ENCODE data around the gene SAT2.
A peak's percentile ranks its signal among the peaks of the same experiment; 100 is the strongest.

SAT2 gene

DNA sequence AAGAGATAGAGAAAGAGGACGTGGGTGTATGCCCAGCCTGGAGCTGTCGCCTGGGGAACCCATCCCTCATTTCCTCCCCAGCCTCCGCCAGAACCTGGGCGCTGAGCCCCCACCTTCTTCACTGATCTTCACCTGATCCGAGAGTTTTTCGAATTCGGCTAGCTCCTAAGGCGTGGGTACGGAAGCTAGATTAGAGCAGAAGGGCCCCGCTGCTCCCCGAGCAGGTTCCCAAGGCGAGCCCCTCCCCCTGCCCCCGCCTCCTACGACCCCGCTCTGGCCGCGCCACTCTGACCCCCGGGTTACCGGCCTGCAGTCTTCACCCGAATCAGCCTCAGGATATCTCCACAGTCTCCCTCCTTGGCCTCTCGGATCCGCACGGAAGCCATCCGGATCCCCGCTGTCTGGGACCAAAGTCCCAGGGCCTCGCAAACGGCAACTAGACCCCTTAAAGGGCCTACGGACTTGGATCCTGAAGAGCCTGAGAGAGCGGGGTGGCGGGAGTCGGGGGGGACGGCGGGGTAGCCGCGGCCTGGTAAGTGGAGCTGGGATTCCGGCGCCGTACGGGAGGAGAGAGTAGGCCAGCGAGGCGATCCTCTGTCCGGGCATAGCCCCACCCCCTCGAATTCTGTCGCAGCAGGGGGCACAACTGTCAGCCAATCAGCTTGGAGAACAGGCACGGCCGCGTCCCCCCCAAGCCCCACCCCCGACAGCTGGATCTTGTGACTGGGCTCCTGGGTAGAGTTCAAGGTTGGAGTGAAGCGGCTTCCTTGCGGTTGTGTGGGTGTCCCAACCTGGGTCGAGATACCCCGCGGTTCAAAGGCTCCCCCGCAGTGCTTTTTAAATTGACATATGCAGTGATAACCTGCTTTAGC is at the start of gene SAT2:
SAT2 (minus strand) TSS at position 572 of the 872 bp plus-strand sequence; CDS start at position 386, 186 bp downstream.
- H3K27ac ChIP-seq (ENCODE audit: low read length), result peak within 1 kb of the TSS; percentile 87
- peak within 1 kb of the TSS; percentile 89 for H3K9ac ChIP-seq (ENCODE audit: low read length)
- no peaks in the 10 kb centered on the region for H3K36me3 ChIP-seq (ENCODE audit: control insufficient read depth, low read depth, low read length)
- H3K4me3 ChIP-seq (ENCODE audit: low read length), result peak within 1 kb of the TSS; percentile 89
- H3K9me3 ChIP-seq (ENCODE audit: control insufficient read depth, low read depth, low read length), result no peaks in the 10 kb centered on the region
- peaks cover 8% of the 10 kb centered on the region for H3K4me1 ChIP-seq (ENCODE audit: control insufficient read depth, low read depth, low read length)
- no peaks in the 10 kb centered on the region for H3K27me3 ChIP-seq (ENCODE audit: control insufficient read depth, insufficient read depth, low read length)

GRCh38 chr17:7676533-7676932 is 48.9 kb upstream of the SAT2 start:
- no peak overlapping the region for H3K9ac ChIP-seq (ENCODE audit: low read length)
- H3K27me3 ChIP-seq (ENCODE audit: control insufficient read depth, insufficient read depth, low read length), result no peaks in the 10 kb centered on the region
- no peak overlapping the region for H3K27ac ChIP-seq (ENCODE audit: low read length)
- H3K36me3 ChIP-seq (ENCODE audit: control insufficient read depth, low read depth, low read length), result peaks cover 37% of the 10 kb centered on the region
- peaks cover 16% of the 10 kb centered on the region for H3K4me1 ChIP-seq (ENCODE audit: control insufficient read depth, low read depth, low read length)
- H3K4me3 ChIP-seq (ENCODE audit: low read length), result no peak overlapping the region
- H3K9me3 ChIP-seq (ENCODE audit: control insufficient read depth, low read depth, low read length), result peaks cover 7% of the 10 kb centered on the region

DNA sequence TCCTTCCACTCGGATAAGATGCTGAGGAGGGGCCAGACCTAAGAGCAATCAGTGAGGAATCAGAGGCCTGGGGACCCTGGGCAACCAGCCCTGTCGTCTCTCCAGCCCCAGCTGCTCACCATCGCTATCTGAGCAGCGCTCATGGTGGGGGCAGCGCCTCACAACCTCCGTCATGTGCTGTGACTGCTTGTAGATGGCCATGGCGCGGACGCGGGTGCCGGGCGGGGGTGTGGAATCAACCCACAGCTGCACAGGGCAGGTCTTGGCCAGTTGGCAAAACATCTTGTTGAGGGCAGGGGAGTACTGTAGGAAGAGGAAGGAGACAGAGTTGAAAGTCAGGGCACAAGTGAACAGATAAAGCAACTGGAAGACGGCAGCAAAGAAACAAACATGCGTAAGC is 47.3 kb upstream of the SAT2 start:
- Histone ChIP-seq H3K9me3 (ENCODE audit: control insufficient read depth, low read depth, low read length) (peaks cover 7% of the 10 kb centered on the region), H3K36me3 (ENCODE audit: control insufficient read depth, low read depth, low read length) (peaks cover 53% of the 10 kb centered on the region), H3K27me3 (ENCODE audit: control insufficient read depth, insufficient read depth, low read length) (no peaks in the 10 kb centered on the region), H3K4me3 (ENCODE audit: low read length) (no peak overlapping the region), H3K9ac (ENCODE audit: low read length) (no peak overlapping the region), H3K27ac (ENCODE audit: low read length) (no peak overlapping the region), H3K4me1 (ENCODE audit: control insufficient read depth, low read depth, low read length) (peaks cover 16% of the 10 kb centered on the region)

GRCh38 chr17:7673239-7673638 is 45.6 kb upstream of the SAT2 start:
- peaks cover 70% of the 10 kb centered on the region for H3K36me3 ChIP-seq (ENCODE audit: control insufficient read depth, low read depth, low read length)
- peaks cover 16% of the 10 kb centered on the region for H3K4me1 ChIP-seq (ENCODE audit: control insufficient read depth, low read depth, low read length)
- peaks cover 7% of the 10 kb centered on the region for H3K9me3 ChIP-seq (ENCODE audit: control insufficient read depth, low read depth, low read length)

DNA sequence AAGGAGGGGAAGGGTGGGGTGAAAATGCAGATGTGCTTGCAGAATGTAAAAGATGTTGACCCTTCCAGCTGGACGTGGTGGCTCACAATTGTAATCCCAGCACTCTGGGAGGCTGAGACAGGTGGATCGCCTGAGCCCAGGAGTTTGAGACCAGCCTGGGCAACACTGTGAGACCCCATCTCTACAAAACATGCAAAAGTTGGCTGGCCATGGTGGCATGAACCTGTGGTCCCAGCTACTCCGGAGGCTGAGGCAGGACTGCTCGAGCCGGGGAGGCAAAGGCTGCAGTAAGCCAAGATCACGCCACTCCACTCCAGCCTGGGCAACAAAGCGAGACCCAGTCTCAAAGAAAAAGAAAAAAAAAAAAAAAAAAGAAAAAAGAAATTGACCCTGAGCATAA is 40.9 kb upstream of the SAT2 start:
- Histone ChIP-seq H3K27ac (ENCODE audit: low read length) (no peak overlapping the region), H3K4me1 (ENCODE audit: control insufficient read depth, low read depth, low read length) (no peaks in the 10 kb centered on the region), H3K9me3 (ENCODE audit: control insufficient read depth, low read depth, low read length) (peaks cover 3% of the 10 kb centered on the region), H3K27me3 (ENCODE audit: control insufficient read depth, insufficient read depth, low read length) (no peaks in the 10 kb centered on the region), H3K9ac (ENCODE audit: low read length) (no peak overlapping the region), H3K36me3 (ENCODE audit: control insufficient read depth, low read depth, low read length) (peaks cover 56% of the 10 kb centered on the region), H3K4me3 (ENCODE audit: low read length) (no peak overlapping the region)

More at GRCh38 chr17:7673239-7673638, 45.6 kb upstream of the SAT2 start:
- no peaks in the 10 kb centered on the region for H3K27me3 ChIP-seq (ENCODE audit: control insufficient read depth, insufficient read depth, low read length)
- H3K27ac ChIP-seq (ENCODE audit: low read length), result no peak overlapping the region
- no peak overlapping the region for H3K9ac ChIP-seq (ENCODE audit: low read length)
- H3K4me3 ChIP-seq (ENCODE audit: low read length), result no peak overlapping the region

GRCh38 chr17:7667656-7668406 is 40.2 kb upstream of the SAT2 start:
- Histone ChIP-seq H3K9me3 (ENCODE audit: control insufficient read depth, low read depth, low read length) (no peaks in the 10 kb centered on the region), H3K4me3 (ENCODE audit: low read length) (no peak overlapping the region), H3K4me1 (ENCODE audit: control insufficient read depth, low read depth, low read length) (no peaks in the 10 kb centered on the region), H3K27ac (ENCODE audit: low read length) (no peak overlapping the region), H3K9ac (ENCODE audit: low read length) (no peak overlapping the region), H3K36me3 (ENCODE audit: control insufficient read depth, low read depth, low read length) (peaks cover 50% of the 10 kb centered on the region), H3K27me3 (ENCODE audit: control insufficient read depth, insufficient read depth, low read length) (no peaks in the 10 kb centered on the region)

- H3K27ac ChIP-seq (ENCODE audit: low read length), result no peak overlapping the region
- H3K27me3 ChIP-seq (ENCODE audit: control insufficient read depth, insufficient read depth, low read length), result peaks cover 9% of the 10 kb centered on the region
- no peaks in the 10 kb centered on the region for H3K36me3 ChIP-seq (ENCODE audit: control insufficient read depth, low read depth, low read length)
- H3K4me1 ChIP-seq (ENCODE audit: control insufficient read depth, low read depth, low read length), result peaks cover 15% of the 10 kb centered on the region
- peak overlapping the region; percentile 31 for H3K9ac ChIP-seq (ENCODE audit: low read length)
- peak overlapping the region; percentile 56 for H3K4me3 ChIP-seq (ENCODE audit: low read length)
- H3K9me3 ChIP-seq (ENCODE audit: control insufficient read depth, low read depth, low read length), result no peaks in the 10 kb centered on the region
Measured at GRCh38 chr17:7656958-7657609, 29.5 kb upstream of the SAT2 start.

DNA sequence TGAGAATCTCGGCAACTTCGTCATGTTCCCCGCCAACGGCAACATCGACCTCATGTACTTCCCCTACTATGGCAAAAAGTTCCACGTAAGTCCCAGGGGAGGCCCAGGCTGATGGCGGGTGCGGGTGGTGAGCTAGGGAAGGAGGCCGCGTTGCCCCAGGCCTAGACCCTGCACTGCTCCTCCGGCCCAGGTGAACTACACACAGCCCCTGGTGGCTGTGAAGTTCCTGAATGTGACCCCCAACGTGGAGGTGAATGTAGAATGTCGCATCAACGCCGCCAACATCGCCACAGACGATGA is 27.9 kb upstream of the SAT2 start:
- peaks cover 20% of the 10 kb centered on the region for H3K27me3 ChIP-seq (ENCODE audit: control insufficient read depth, insufficient read depth, low read length)
- H3K27ac ChIP-seq (ENCODE audit: low read length), result no peak overlapping the region
- H3K4me1 ChIP-seq (ENCODE audit: control insufficient read depth, low read depth, low read length), result peaks cover 17% of the 10 kb centered on the region
- no peak overlapping the region for H3K9ac ChIP-seq (ENCODE audit: low read length)
- no peaks in the 10 kb centered on the region for H3K36me3 ChIP-seq (ENCODE audit: control insufficient read depth, low read depth, low read length)
- no peak overlapping the region for H3K4me3 ChIP-seq (ENCODE audit: low read length)
- no peaks in the 10 kb centered on the region for H3K9me3 ChIP-seq (ENCODE audit: control insufficient read depth, low read depth, low read length)

- Histone ChIP-seq H3K36me3 (ENCODE audit: control insufficient read depth, low read depth, low read length) (no peaks in the 10 kb centered on the region), H3K27me3 (ENCODE audit: control insufficient read depth, insufficient read depth, low read length) (peaks cover 23% of the 10 kb centered on the region), H3K4me3 (ENCODE audit: low read length) (no peak overlapping the region), H3K4me1 (ENCODE audit: control insufficient read depth, low read depth, low read length) (peaks cover 20% of the 10 kb centered on the region), H3K9ac (ENCODE audit: low read length) (no peak overlapping the region), H3K9me3 (ENCODE audit: control insufficient read depth, low read depth, low read length) (no peaks in the 10 kb centered on the region), H3K27ac (ENCODE audit: low read length) (no peak overlapping the region)
Measured at GRCh38 chr17:7654832-7655540, 27.4 kb upstream of the SAT2 start.

DNA sequence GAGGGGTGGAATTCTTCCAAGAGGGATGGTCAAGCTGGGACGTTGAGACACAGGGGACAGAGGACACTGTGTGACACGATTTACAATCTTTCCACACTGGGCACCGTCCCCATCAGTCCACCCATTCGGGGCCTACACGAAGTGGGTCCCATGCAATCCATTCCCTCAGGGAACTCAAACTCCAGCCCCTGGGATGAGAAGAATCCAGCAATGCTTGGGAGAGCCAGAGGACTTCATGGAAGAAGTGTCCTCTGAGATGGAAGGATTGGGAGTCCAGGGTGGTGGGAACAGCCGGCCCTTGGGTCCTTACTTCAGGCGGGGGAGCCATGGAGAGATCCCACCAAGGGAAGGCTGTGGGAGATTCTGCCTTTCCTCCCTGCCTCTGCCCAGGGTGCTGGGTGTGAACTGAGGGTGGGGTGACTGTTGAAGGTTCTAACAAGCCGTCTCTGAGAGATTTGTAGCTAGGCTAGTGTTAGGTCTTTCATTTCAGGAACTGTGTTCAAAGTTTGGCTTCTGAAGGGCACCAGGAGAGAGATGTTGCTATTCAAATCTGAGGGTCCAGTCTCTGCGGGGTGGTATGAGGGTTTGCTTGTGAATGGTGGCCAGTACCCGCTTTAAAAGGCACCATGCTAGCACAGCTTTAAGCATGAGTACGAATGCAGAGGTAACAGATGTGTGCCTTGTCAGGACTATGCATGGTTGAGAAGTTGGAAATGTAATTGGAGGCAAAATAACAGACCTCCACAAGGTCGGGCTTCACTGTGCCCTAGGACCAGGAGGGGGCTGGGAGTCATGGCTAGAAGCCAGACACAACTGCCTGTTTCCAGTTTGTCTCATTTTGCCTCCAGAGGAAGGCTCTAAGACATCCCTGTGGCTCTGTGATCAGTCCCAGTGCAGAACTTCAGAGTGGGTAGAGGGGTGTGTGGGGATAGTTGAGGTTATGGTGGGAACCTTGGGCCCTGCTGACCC is 25.1 kb upstream of the SAT2 start:
- H3K9ac ChIP-seq (ENCODE audit: low read length), result no peak overlapping the region
- no peaks in the 10 kb centered on the region for H3K36me3 ChIP-seq (ENCODE audit: control insufficient read depth, low read depth, low read length)
- H3K27ac ChIP-seq (ENCODE audit: low read length), result no peak overlapping the region
- H3K4me3 ChIP-seq (ENCODE audit: low read length), result peak overlapping the region; percentile 68
- peaks cover 26% of the 10 kb centered on the region for H3K27me3 ChIP-seq (ENCODE audit: control insufficient read depth, insufficient read depth, low read length)
- H3K4me1 ChIP-seq (ENCODE audit: control insufficient read depth, low read depth, low read length), result peaks cover 18% of the 10 kb centered on the region
- H3K9me3 ChIP-seq (ENCODE audit: control insufficient read depth, low read depth, low read length), result no peaks in the 10 kb centered on the region
